ENCODE results near the gene LRBA. TPM values are rescaled to one million over a fixed set of nuclear protein-coding genes. Genes with fewer than 3 reads are reported as not detected.

LRBA gene
- total RNA-seq, 1 donor from 2014 or later, result 39.9 TPM

GRCh38 chr4:150358691-150359090, 656.4 kb downstream of the LRBA start:
- ATAC-seq, result no peak
- no peak for DNase-seq
- Histone ChIP-seq H3K36me3 (no peaks in the 10 kb centered on the region), H3K27me3 (no peaks in the 10 kb centered on the region), H3K4me3 (no peak overlapping the region), H3K27ac (no peak overlapping the region), H3K9me3 (no peaks in the 10 kb centered on the region), H3K4me1 (no peaks in the 10 kb centered on the region)
- intact Hi-C loops (cut with DNase I), result no loop called here
- TF ChIP-seq CTCF (IDR thresholded peaks at IDR 0.05), result no peak

- Histone ChIP-seq H3K36me3 (no peaks in the 10 kb centered on the region), H3K4me3 (no peak overlapping the region), H3K27ac (no peak overlapping the region), H3K4me1 (no peaks in the 10 kb centered on the region), H3K27me3 (no peaks in the 10 kb centered on the region), H3K9me3 (no peaks in the 10 kb centered on the region)
- no peak for TF ChIP-seq CTCF (IDR thresholded peaks at IDR 0.05)
- intact Hi-C loops (cut with DNase I), result no loop called here
- ATAC-seq, result no peak
- DNase-seq, result no peak
Measured at GRCh38 chr4:150357829-150358228, 657.3 kb downstream of the LRBA start.

- no peak for ATAC-seq
- intact Hi-C loops (cut with DNase I), result no loop called here
- Histone ChIP-seq H3K27me3 (no peaks in the 10 kb centered on the region), H3K9me3 (no peaks in the 10 kb centered on the region), H3K4me3 (no peak overlapping the region), H3K36me3 (no peaks in the 10 kb centered on the region), H3K4me1 (no peaks in the 10 kb centered on the region), H3K27ac (no peak overlapping the region)
- TF ChIP-seq CTCF (IDR thresholded peaks at IDR 0.05), result no peak
- no peak for DNase-seq
Measured at GRCh38 chr4:150355858-150356455, 659.1 kb downstream of the LRBA start.

- no peaks in the 10 kb centered on the region for H3K27me3 ChIP-seq
- no peak for ATAC-seq
Measured at GRCh38 chr4:150355418-150355817, 659.7 kb downstream of the LRBA start.

GRCh38 chr4:150354214-150354796, 660.8 kb downstream of the LRBA start:
- DNase-seq, result no peak
- Histone ChIP-seq H3K9me3 (no peaks in the 10 kb centered on the region), H3K4me1 (no peaks in the 10 kb centered on the region), H3K4me3 (no peak overlapping the region), H3K36me3 (no peaks in the 10 kb centered on the region), H3K27ac (no peak overlapping the region), H3K27me3 (no peaks in the 10 kb centered on the region)
- ATAC-seq, result no peak
- TF ChIP-seq CTCF (IDR thresholded peaks at IDR 0.05), result no peak
- intact Hi-C loops (cut with DNase I), result no loop called here

More at GRCh38 chr4:150355418-150355817, 659.7 kb downstream of the LRBA start:
- Histone ChIP-seq H3K9me3 (no peaks in the 10 kb centered on the region), H3K4me3 (no peak overlapping the region), H3K36me3 (no peaks in the 10 kb centered on the region), H3K4me1 (no peaks in the 10 kb centered on the region), H3K27ac (no peak overlapping the region)
- TF ChIP-seq CTCF (IDR thresholded peaks at IDR 0.05), result no peak
- intact Hi-C loops (cut with DNase I), result no loop called here
- DNase-seq, result no peak
